ENCODE results near the gene UCHL5. TPM values are rescaled to one million over a fixed set of nuclear protein-coding genes. Genes with fewer than 3 reads are reported as not detected.
A peak's percentile ranks its signal among the peaks of the same experiment; 100 is the strongest.

The UCHL5 gene
- 46.2 and 53.3 TPM in 2 replicates for total RNA-seq (2014; rRNA removed; shearing (Covaris generic))

GRCh38 chr1:193059282-193060114 is at the start of gene UCHL5, which contains the start of gene RO60:
Gene UCHL5 (minus strand): TSS chr1:193059360. CDS start chr1:193059260, 100 bp downstream.
Gene RO60 (plus strand): TSS chr1:193059612. CDS start chr1:193069055, 9,443 bp downstream.
- DNase-seq (ENCODE audit: low spot score) = peak; percentile 98
- in situ Hi-C loops (cut with HindIII; ENCODE audit: low sequenced_read_pairs) = no loop called here

GRCh38 chr1:193108471-193108870 is 49.3 kb upstream of the UCHL5 start:
- no peak for DNase-seq (ENCODE audit: low spot score)
- in situ Hi-C loops (cut with HindIII; ENCODE audit: low sequenced_read_pairs) = no loop called here

GRCh38 chr1:193105821-193106177 is 46.6 kb upstream of the UCHL5 start:
- in situ Hi-C loops (cut with HindIII; ENCODE audit: low sequenced_read_pairs) = no loop called here
- DNase-seq (ENCODE audit: low spot score) = peak; percentile 16

- DNase-seq (ENCODE audit: low spot score) = peak; percentile 88
- in situ Hi-C loops (cut with HindIII; ENCODE audit: low sequenced_read_pairs) = no loop called here
Observed at GRCh38 chr1:193104907-193105820, 46.0 kb upstream of the UCHL5 start, which contains the start of gene GLRX2. Gene GLRX2 (minus strand): TSS chr1:193105414. CDS start chr1:193105382, 32 bp downstream.

GRCh38 chr1:193104502-193104906 is 45.3 kb upstream of the UCHL5 start:
- DNase-seq (ENCODE audit: low spot score) = peak; percentile 64
- in situ Hi-C loops (cut with HindIII; ENCODE audit: low sequenced_read_pairs) = no loop called here

- in situ Hi-C loops (cut with HindIII; ENCODE audit: low sequenced_read_pairs) = no loop called here
- DNase-seq (ENCODE audit: low spot score) = no peak
Observed at GRCh38 chr1:193103759-193104501, 44.8 kb upstream of the UCHL5 start.

- no peak for DNase-seq (ENCODE audit: low spot score)
- in situ Hi-C loops (cut with HindIII; ENCODE audit: low sequenced_read_pairs) = no loop called here
Observed at GRCh38 chr1:193102662-193103061, 43.5 kb upstream of the UCHL5 start.

GRCh38 chr1:193094112-193094511 is 35.0 kb upstream of the UCHL5 start:
- in situ Hi-C loops (cut with HindIII; ENCODE audit: low sequenced_read_pairs) = no loop called here
- DNase-seq (ENCODE audit: low spot score) = no peak

- no peak for DNase-seq (ENCODE audit: low spot score)
- in situ Hi-C loops (cut with HindIII; ENCODE audit: low sequenced_read_pairs) = no loop called here
Observed at GRCh38 chr1:193090865-193091264, 31.7 kb upstream of the UCHL5 start.

GRCh38 chr1:193087893-193088292 is 28.7 kb upstream of the UCHL5 start:
- no peak for DNase-seq (ENCODE audit: low spot score)
- in situ Hi-C loops (cut with HindIII; ENCODE audit: low sequenced_read_pairs) = no loop called here

- in situ Hi-C loops (cut with HindIII; ENCODE audit: low sequenced_read_pairs) = no loop called here
- no peak for DNase-seq (ENCODE audit: low spot score)
Observed at GRCh38 chr1:193086342-193086741, 27.2 kb upstream of the UCHL5 start.

GRCh38 chr1:193085263-193085662 is 26.1 kb upstream of the UCHL5 start:
- no peak for DNase-seq (ENCODE audit: low spot score)
- in situ Hi-C loops (cut with HindIII; ENCODE audit: low sequenced_read_pairs) = no loop called here

- in situ Hi-C loops (cut with HindIII; ENCODE audit: low sequenced_read_pairs) = no loop called here
- DNase-seq (ENCODE audit: low spot score) = no peak
Observed at GRCh38 chr1:193083365-193084088, 24.4 kb upstream of the UCHL5 start.

- no peak for DNase-seq (ENCODE audit: low spot score)
- in situ Hi-C loops (cut with HindIII; ENCODE audit: low sequenced_read_pairs) = no loop called here
Observed at GRCh38 chr1:193079187-193079586, 20.0 kb upstream of the UCHL5 start.

GRCh38 chr1:193077991-193078390 is 18.8 kb upstream of the UCHL5 start:
- no peak for DNase-seq (ENCODE audit: low spot score)
- in situ Hi-C loops (cut with HindIII; ENCODE audit: low sequenced_read_pairs) = no loop called here

GRCh38 chr1:193070942-193071341 is 11.8 kb upstream of the UCHL5 start:
- peak; percentile 27 for DNase-seq (ENCODE audit: low spot score)
- in situ Hi-C loops (cut with HindIII; ENCODE audit: low sequenced_read_pairs) = no loop called here

GRCh38 chr1:193070386-193070753 is 11.2 kb upstream of the UCHL5 start:
- in situ Hi-C loops (cut with HindIII; ENCODE audit: low sequenced_read_pairs) = no loop called here
- DNase-seq (ENCODE audit: low spot score) = no peak

- no peak for DNase-seq (ENCODE audit: low spot score)
- in situ Hi-C loops (cut with HindIII; ENCODE audit: low sequenced_read_pairs) = no loop called here
Observed at GRCh38 chr1:193069748-193070385, 10.7 kb upstream of the UCHL5 start.
